SU-DHL-6 (cell line): ENCODE measurements around the gene SUN5.
"Not testable (repeated sequence)": the region's sequence is repeated elsewhere in the genome, so short reads cannot be mapped to it uniquely, and the experiment has no call there.

Source experiments
- H2AFZ ChIP-seq: fragments of 200-600 bp; sonication (generic); 2 replicates; pipeline ENCODE4 v1.6.1; 2014; ENCODE audit warnings: low read depth, mild to moderate bottlenecking, moderate library complexity, mixed read lengths, antibody characterized with exemption, low read length; ENCODE audit not compliant: severe bottlenecking
- H3F3A ChIP-seq: fragments of 200-600 bp; shearing (Covaris generic); 2 replicates; pipeline ENCODE4 v1.6.0; 2016; ENCODE audit warnings: antibody characterized with exemption, mild to moderate bottlenecking; ENCODE audit not compliant: insufficient read depth
- H3K27ac ChIP-seq: fragments of 200-600 bp; sonication (generic); 2 replicates; pipeline ENCODE4 v1.5.1; 2016; ENCODE audit warnings: low read depth, mild to moderate bottlenecking, low read length, moderate library complexity, mixed read lengths
- H3K27me3 ChIP-seq: fragments of 200-600 bp; sonication (generic), shearing (Covaris generic); 2 replicates; pipeline ENCODE4 v1.6.0; 2014; ENCODE audit warnings: mild to moderate bottlenecking, low read length
- H3K36me3 ChIP-seq: fragments of 200-600 bp; sonication (generic); 2 replicates; pipeline ENCODE4 v1.6.1; 2014; ENCODE audit warnings: mild to moderate bottlenecking, low read length, mixed read lengths
- H3K4me2 ChIP-seq: fragments of 300-600, 200-600 bp; shearing (Covaris generic), sonication (generic); 2 replicates; pipeline ENCODE4 v1.6.0; 2014; ENCODE audit warnings: low read length, low read depth, mild to moderate bottlenecking; ENCODE audit not compliant: poor library complexity, severe bottlenecking
- H3K4me3 ChIP-seq: fragments of 200-600 bp; sonication (generic); 2 replicates; pipeline ENCODE4 v1.5.1; 2014; ENCODE audit warnings: antibody characterized with exemption, low read length, mild to moderate bottlenecking, mixed read lengths; ENCODE audit not compliant: insufficient read depth, poor library complexity, severe bottlenecking
- H3K79me2 ChIP-seq: fragments of 200-600 bp; sonication (generic); 2 replicates; pipeline ENCODE4 v1.6.1; 2014; ENCODE audit warnings: mild to moderate bottlenecking, low read length, moderate library complexity; ENCODE audit not compliant: insufficient read depth
- H3K9ac ChIP-seq: fragments of 200-600 bp; sonication (generic); 2 replicates; pipeline ENCODE4 v1.7.0; 2014; ENCODE audit warnings: mild to moderate bottlenecking, low read length
- H3K9me2 ChIP-seq: fragments of 200-600 bp; sonication (generic); replicated peaks from 2 replicates; pipeline ENCODE4 v1.6.1; 2014; ENCODE audit warnings: low read length; ENCODE audit not compliant: insufficient read depth
- H3K9me3 ChIP-seq: fragments of 200-600 bp; sonication (generic); 2 replicates; pipeline ENCODE4 v1.6.1; 2014; ENCODE audit warnings: low read length, mixed read lengths; ENCODE audit not compliant: insufficient read depth
- H4K20me1 ChIP-seq: fragments of 200-600 bp; sonication (generic); 2 replicates; pipeline ENCODE4 v1.6.1; 2014; ENCODE audit warnings: low read depth, mild to moderate bottlenecking, antibody characterized with exemption, low read length, moderate library complexity, mixed read lengths
- EZH2phosphoT487 ChIP-seq: fragments of 200-600 bp; sonication (generic), shearing (Covaris generic); conservative IDR thresholded peaks from 2 replicates; pipeline ENCODE4 v1.6.1; 2018; ENCODE audit warnings: mild to moderate bottlenecking, antibody characterized with exemption, low read length, moderate library complexity, mixed read lengths
- TF ChIP-seq, protein P1 (sequence below): fragments of 200-600 bp; sonication (generic); IDR thresholded peaks from one replicate; pipeline ENCODE4 v1.5.1; 2017; ENCODE audit warnings: antibody characterized with exemption, mild to moderate bottlenecking, low read length, moderate library complexity; ENCODE audit not compliant: insufficient read depth, poor library complexity, severe bottlenecking

The SUN5 gene

GRCh38 chr20:32958574-32958973 lies 45.7 kb downstream of the SUN5 start:
- Histone ChIP-seq H2AFZ (no peak overlapping the region), H3K36me3 (peaks cover 7% of the 10 kb centered on the region; the same call in 1 of the 2 replicates), H3K9me2 (no peaks in the 10 kb centered on the region), H3K9me3 (peaks cover 7% of the 10 kb centered on the region; the same call in 1 of the 2 replicates), H4K20me1 (no peaks in the 10 kb centered on the region), H3K4me2 (no peak overlapping the region), H3K79me2 (no peaks in the 10 kb centered on the region), H3K27ac (no peak overlapping the region), H3K27me3 (no peaks in the 10 kb centered on the region), H3F3A (no peaks in the 10 kb centered on the region), H3K9ac (no peak overlapping the region), H3K4me3 (no peak overlapping the region)
- no peak for TF ChIP-seq EZH2phosphoT487
- TF ChIP-seq, protein P1, sequence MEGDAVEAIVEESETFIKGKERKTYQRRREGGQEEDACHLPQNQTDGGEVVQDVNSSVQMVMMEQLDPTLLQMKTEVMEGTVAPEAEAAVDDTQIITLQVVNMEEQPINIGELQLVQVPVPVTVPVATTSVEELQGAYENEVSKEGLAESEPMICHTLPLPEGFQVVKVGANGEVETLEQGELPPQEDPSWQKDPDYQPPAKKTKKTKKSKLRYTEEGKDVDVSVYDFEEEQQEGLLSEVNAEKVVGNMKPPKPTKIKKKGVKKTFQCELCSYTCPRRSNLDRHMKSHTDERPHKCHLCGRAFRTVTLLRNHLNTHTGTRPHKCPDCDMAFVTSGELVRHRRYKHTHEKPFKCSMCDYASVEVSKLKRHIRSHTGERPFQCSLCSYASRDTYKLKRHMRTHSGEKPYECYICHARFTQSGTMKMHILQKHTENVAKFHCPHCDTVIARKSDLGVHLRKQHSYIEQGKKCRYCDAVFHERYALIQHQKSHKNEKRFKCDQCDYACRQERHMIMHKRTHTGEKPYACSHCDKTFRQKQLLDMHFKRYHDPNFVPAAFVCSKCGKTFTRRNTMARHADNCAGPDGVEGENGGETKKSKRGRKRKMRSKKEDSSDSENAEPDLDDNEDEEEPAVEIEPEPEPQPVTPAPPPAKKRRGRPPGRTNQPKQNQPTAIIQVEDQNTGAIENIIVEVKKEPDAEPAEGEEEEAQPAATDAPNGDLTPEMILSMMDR = no peak

GRCh38 chr20:32957459-32957858 lies 46.8 kb downstream of the SUN5 start:
- no peak overlapping the region for H2AFZ ChIP-seq
- H4K20me1 ChIP-seq = no peaks in the 10 kb centered on the region
- H3K4me2 ChIP-seq = no peak overlapping the region
- no peaks in the 10 kb centered on the region for H3K27me3 ChIP-seq
- H3K9me2 ChIP-seq = no peaks in the 10 kb centered on the region
- H3K9ac ChIP-seq = no peak overlapping the region
- peaks cover 7% of the 10 kb centered on the region; the same call in 1 of the 2 replicates for H3K9me3 ChIP-seq
- H3K4me3 ChIP-seq = no peak overlapping the region
- H3K27ac ChIP-seq = no peak overlapping the region
- H3K79me2 ChIP-seq = no peaks in the 10 kb centered on the region
- no peaks in the 10 kb centered on the region for H3F3A ChIP-seq
- TF ChIP-seq, protein P1 = no peak
- no peak for TF ChIP-seq EZH2phosphoT487
- H3K36me3 ChIP-seq = peaks cover 7% of the 10 kb centered on the region; the same call in 1 of the 2 replicates

DNA sequence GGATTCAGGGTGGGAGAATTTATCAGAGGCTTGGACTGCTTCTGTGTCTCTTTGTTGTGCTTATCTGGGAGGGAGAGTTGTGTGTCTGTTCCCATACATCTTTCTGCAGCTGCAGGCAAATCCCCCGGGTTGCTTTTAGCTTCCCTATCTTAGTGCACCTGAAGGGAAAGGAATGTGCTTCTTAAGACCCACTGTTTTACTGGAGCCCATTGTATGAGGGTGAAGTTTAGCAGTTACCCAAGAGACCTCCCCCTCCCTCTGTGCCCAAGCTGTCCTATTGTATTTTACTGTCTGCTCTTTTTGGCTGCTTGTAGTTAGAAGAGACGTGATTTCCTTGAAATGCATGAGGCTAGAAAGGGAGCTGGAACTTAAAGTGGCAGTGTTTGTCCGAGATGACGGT lies 53.7 kb downstream of the SUN5 start:
- not testable (repeated sequence) for H3K9me3 ChIP-seq, H3K4me2 ChIP-seq, H3F3A ChIP-seq, H3K27ac ChIP-seq, H3K27me3 ChIP-seq, H3K9ac ChIP-seq, H3K36me3 ChIP-seq, H3K9me2 ChIP-seq, H2AFZ ChIP-seq, H4K20me1 ChIP-seq, H3K4me3 ChIP-seq, H3K79me2 ChIP-seq

DNA sequence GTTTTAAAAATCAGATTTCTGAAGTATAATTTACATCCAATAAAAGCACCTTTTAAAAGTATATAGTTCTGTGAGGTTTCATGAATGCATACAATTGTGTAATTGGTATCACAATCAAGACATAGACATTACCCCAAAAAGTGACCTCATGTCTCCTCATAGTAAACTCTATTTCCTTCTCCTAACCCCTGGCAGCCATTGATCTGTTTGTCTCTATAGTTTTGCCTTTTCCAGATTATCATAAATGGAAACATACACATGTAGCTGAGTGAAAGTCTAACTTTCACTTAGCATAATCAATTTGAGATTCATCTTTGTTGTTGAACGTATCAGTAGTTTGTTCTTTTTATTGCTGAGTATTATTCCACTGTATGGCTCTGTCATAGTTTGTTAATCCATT lies 57.6 kb downstream of the SUN5 start:
- H3K4me2 ChIP-seq = no peak overlapping the region
- H3K36me3 ChIP-seq = no peaks in the 10 kb centered on the region
- no peaks in the 10 kb centered on the region for H4K20me1 ChIP-seq
- H3F3A ChIP-seq = no peaks in the 10 kb centered on the region
- H3K79me2 ChIP-seq = no peaks in the 10 kb centered on the region
- no peak overlapping the region for H3K27ac ChIP-seq
- TF ChIP-seq, protein P1 = no peak
- no peak for TF ChIP-seq EZH2phosphoT487
- no peaks in the 10 kb centered on the region for H3K9me3 ChIP-seq
- H2AFZ ChIP-seq = no peak overlapping the region
- H3K9me2 ChIP-seq = no peaks in the 10 kb centered on the region
- H3K4me3 ChIP-seq = no peak overlapping the region
- H3K27me3 ChIP-seq = no peaks in the 10 kb centered on the region
- no peak overlapping the region for H3K9ac ChIP-seq
